H9 (cell line): ENCODE data around the gene NPY5R. TPM values are rescaled to one million over a fixed set of nuclear protein-coding genes. Genes with fewer than 3 reads are reported as not detected.

Experiments
- DNase-seq: peaks from one replicate; pipeline ENCODE4 v3.0.0-alpha.2; 2017
- H2AFZ ChIP-seq: one replicate; pipeline ENCODE4 v1.6.1; 2013; ENCODE audit warnings: mild to moderate bottlenecking, low read length, control low read depth, moderate library complexity
- H2AK5ac ChIP-seq: 2 replicates; pipeline ENCODE4 v1.6.1; 2013; ENCODE audit warnings: low read length, control low read depth, mixed read lengths; ENCODE audit not compliant: insufficient read length
- H2BK120ac ChIP-seq: one replicate; pipeline ENCODE4 v1.6.1; 2013; ENCODE audit warnings: low read depth, mild to moderate bottlenecking, low read length, control low read depth, inconsistent platforms; ENCODE audit not compliant: poor library complexity, severe bottlenecking
- H2BK12ac ChIP-seq: 2 replicates; pipeline ENCODE4 v1.6.1; 2013; ENCODE audit warnings: low read length, control low read depth, mixed read lengths, low read depth; ENCODE audit not compliant: insufficient read length
- H2BK15ac ChIP-seq: 2 replicates; pipeline ENCODE4 v1.6.1; 2013; ENCODE audit warnings: low read depth, low read length, control low read depth
- H2BK20ac ChIP-seq: one replicate; pipeline ENCODE4 v1.6.1; 2013; ENCODE audit warnings: low read depth, mild to moderate bottlenecking, low read length, control low read depth, inconsistent platforms; ENCODE audit not compliant: poor library complexity, severe bottlenecking
- H2BK5ac ChIP-seq: 2 replicates; pipeline ENCODE4 v1.6.1; 2013; ENCODE audit warnings: low read length, control low read depth, mixed read lengths; ENCODE audit not compliant: insufficient read length
- H3K14ac ChIP-seq: 2 replicates; pipeline ENCODE4 v1.6.1; 2013; ENCODE audit warnings: low read length, control low read depth; ENCODE audit not compliant: insufficient read depth
- H3K18ac ChIP-seq: 2 replicates; pipeline ENCODE4 v1.6.1; 2013; ENCODE audit warnings: low read depth, mild to moderate bottlenecking, mixed read lengths, low read length, control low read depth; ENCODE audit not compliant: insufficient read length
- H3K23ac ChIP-seq: 2 replicates; pipeline ENCODE4 v1.6.1; 2013; ENCODE audit warnings: low read length, control low read depth, mixed read lengths, low read depth; ENCODE audit not compliant: insufficient read length
- H3K23me2 ChIP-seq: 2 replicates; pipeline ENCODE4 v1.6.1; 2013; ENCODE audit warnings: low read depth, mild to moderate bottlenecking, mixed read lengths, low read length, control low read depth; ENCODE audit not compliant: insufficient read length, poor library complexity, severe bottlenecking
- H3K27ac ChIP-seq: 2 replicates; pipeline ENCODE4 v1.5.1; 2013; ENCODE audit warnings: low read length, control low read depth, mixed read lengths, low read depth; ENCODE audit not compliant: insufficient read length
- H3K27me3 ChIP-seq: 2 replicates; pipeline ENCODE4 v1.6.1; 2013; ENCODE audit warnings: low read length, control low read depth, inconsistent platforms; ENCODE audit not compliant: insufficient read depth
- H3K4ac ChIP-seq: 2 replicates; pipeline ENCODE4 v1.6.1; 2013; ENCODE audit warnings: low read depth, mild to moderate bottlenecking, control low read depth, inconsistent platforms, low read length, moderate library complexity
- H3K4me1 ChIP-seq: 2 replicates; pipeline ENCODE4 v1.6.1; 2013; ENCODE audit warnings: low read length, control low read depth, inconsistent platforms; ENCODE audit not compliant: insufficient read depth
- H3K4me2 ChIP-seq: 2 replicates; pipeline ENCODE4 v1.6.1; 2013; ENCODE audit warnings: low read length, control low read depth, mixed read lengths; ENCODE audit not compliant: insufficient read length, insufficient read depth
- H3K56ac ChIP-seq: 2 replicates; pipeline ENCODE4 v1.6.1; 2013; ENCODE audit warnings: low read depth, mild to moderate bottlenecking, mixed read lengths, low read length, control low read depth; ENCODE audit not compliant: insufficient read length
- H3K79me1 ChIP-seq: 2 replicates; pipeline ENCODE4 v1.6.1; 2013; ENCODE audit warnings: low read depth, mild to moderate bottlenecking, moderate library complexity, low read length, control low read depth, inconsistent platforms; ENCODE audit not compliant: insufficient read depth, poor library complexity, severe bottlenecking
- H3K79me2 ChIP-seq: 2 replicates; pipeline ENCODE4 v1.6.1; 2013; ENCODE audit warnings: low read length, control low read depth, inconsistent platforms; ENCODE audit not compliant: insufficient read depth
- H3K9ac ChIP-seq: 2 replicates; pipeline ENCODE4 v1.6.1; 2013; ENCODE audit warnings: low read length, control low read depth, mixed read lengths; ENCODE audit not compliant: insufficient read length; ENCODE audit errors: extremely low read depth
- H3K9me3 ChIP-seq: one replicate; pipeline ENCODE4 v1.6.1; 2013; ENCODE audit warnings: low read depth, low read length, inconsistent platforms; ENCODE audit not compliant: control insufficient read depth
- H3T11ph ChIP-seq: one replicate; pipeline ENCODE4 v1.6.1; 2013; ENCODE audit warnings: mild to moderate bottlenecking, low read length, control low read depth, inconsistent platforms
- H4K20me1 ChIP-seq: one replicate; pipeline ENCODE4 v1.6.1; 2013; ENCODE audit not compliant: control insufficient read depth, insufficient read length, insufficient read depth
- H4K5ac ChIP-seq: 2 replicates; pipeline ENCODE4 v1.6.1; 2013; ENCODE audit warnings: low read depth, mild to moderate bottlenecking, mixed read lengths, low read length, control low read depth; ENCODE audit not compliant: insufficient read length
- H4K8ac ChIP-seq: replicated peaks from 2 replicates; pipeline ENCODE4 v1.6.1; 2013; ENCODE audit warnings: low read length, control low read depth, mixed read lengths, low read depth; ENCODE audit not compliant: insufficient read length
- H4K91ac ChIP-seq: 2 replicates; pipeline ENCODE4 v1.6.1; 2013; ENCODE audit warnings: low read depth, mild to moderate bottlenecking, moderate library complexity, mixed read lengths, low read length, control low read depth; ENCODE audit not compliant: insufficient read length
- H3K27ac Mint-ChIP-seq, 3 experiments: 2 replicates in 2 of 3; 3 replicates in 1 of 3; pipeline ENCODE4 v1.8.0; 2020 to 2021; ENCODE audit warnings: mixed read lengths in 3 of 3, mild to moderate bottlenecking in 1 of 3, moderate library complexity in 1 of 3
- H3K27me3 Mint-ChIP-seq: 2 replicates; pipeline ENCODE4 v1.8.0; 2021; ENCODE audit warnings: low read depth, mild to moderate bottlenecking, moderate library complexity, mixed read lengths
- H3K36me3 Mint-ChIP-seq, 3 experiments: 2 replicates in 2 of 3; 3 replicates in 1 of 3; pipeline ENCODE4 v1.8.0; 2020 to 2021; ENCODE audit warnings: low read depth in 3 of 3, mixed read lengths in 3 of 3; ENCODE audit not compliant: insufficient read depth in 1 of 3
- H3K4me1 Mint-ChIP-seq, 2 experiments: 2 replicates each; pipeline ENCODE4 v1.8.0; 2020; ENCODE audit warnings: mixed read lengths in 2 of 2
- H3K4me3 Mint-ChIP-seq, 2 experiments: 2 replicates in 1 of 2; 3 replicates in 1 of 2; pipeline ENCODE4 v1.8.0; 2020 to 2021; ENCODE audit warnings: mild to moderate bottlenecking in 2 of 2, mixed read lengths in 2 of 2, moderate library complexity in 1 of 2
- H3K9me3 Mint-ChIP-seq, 2 experiments: 2 replicates in 1 of 2; 3 replicates in 1 of 2; pipeline ENCODE4 v1.8.0; 2020; ENCODE audit warnings: mild to moderate bottlenecking in 2 of 2, mixed read lengths in 2 of 2, moderate library complexity in 1 of 2
- CTCF ChIP-seq: fragments of 200-600 bp; sonication (generic); conservative IDR thresholded peaks from 3 replicates; pipeline ENCODE4 v1.8.0; 2021; ENCODE audit warnings: antibody characterized with exemption, mild to moderate bottlenecking
- WGBS: extraction: QIAGEN DNeasy Blood & Tissue Kit; methylation state at CpG from one replicate; pipeline ENCODE4 v1.1.7; 2013; ENCODE audit warnings: missing lambda C conversion rate, low lambda C conversion rate, mixed read lengths; ENCODE audit not compliant: insufficient read length; ENCODE audit errors: extremely low coverage; 5-methylcytosine and 5-hydroxymethylcytosine counted together
- total RNA-seq: library from RNA; stranded (reverse); gene quantifications from 2 replicates; pipeline ENCODE4 v1.2.1, GENCODE V29; 2021

Gene NPY5R
- total RNA-seq, 1 experiment from 2014 or later, result 4.2 TPM

- Mint-ChIP-seq H3K4me3 (no peak overlapping the region), H3K27ac (no peak overlapping the region), H3K36me3 (no peaks in the 10 kb centered on the region), H3K4me1 (peaks cover 12 to 17% of the 10 kb centered on the region in 2 experiments), H3K9me3 (no peaks in the 10 kb centered on the region), H3K27me3 (no peaks in the 10 kb centered on the region)
- no peak overlapping the region for H2AK5ac ChIP-seq
- H3T11ph ChIP-seq, result no peak overlapping the region
- H2AFZ ChIP-seq, result no peak overlapping the region
- no peak overlapping the region for H3K14ac ChIP-seq
- H2BK12ac ChIP-seq, result no peak overlapping the region
- no peak overlapping the region for H4K5ac ChIP-seq
- no peak overlapping the region for H2BK5ac ChIP-seq
- no peaks in the 10 kb centered on the region for H3K9me3 ChIP-seq
- H3K27ac ChIP-seq, result no peak overlapping the region
- H3K27me3 ChIP-seq, result no peaks in the 10 kb centered on the region
- H3K9ac ChIP-seq, result no peak overlapping the region
- WGBS, result no CpG with 5 or more reads among the region's 6 CpGs
- no peak overlapping the region for H3K56ac ChIP-seq
- H2BK15ac ChIP-seq, result no peak overlapping the region
- no peaks in the 10 kb centered on the region for H4K20me1 ChIP-seq
- H2BK20ac ChIP-seq, result no peak overlapping the region
- no peaks in the 10 kb centered on the region for H3K79me1 ChIP-seq
- H4K91ac ChIP-seq, result no peak overlapping the region
- no peak overlapping the region for H3K18ac ChIP-seq
- no peak overlapping the region for H3K4ac ChIP-seq
- no peak for DNase-seq
- no peak overlapping the region for H3K23ac ChIP-seq
- no peaks in the 10 kb centered on the region for H3K4me1 ChIP-seq
- no peak for TF ChIP-seq CTCF
- H4K8ac ChIP-seq, result no peak overlapping the region
- H3K79me2 ChIP-seq, result no peaks in the 10 kb centered on the region
- no peak overlapping the region for H2BK120ac ChIP-seq
- H3K23me2 ChIP-seq, result no peaks in the 10 kb centered on the region
- H3K4me2 ChIP-seq, result no peak overlapping the region
These were observed 49.8 kb downstream of the NPY5R start for GRCh38 chr4:163393471-163393870.
